Left renal pelvis (tissue), 4 donors: ENCODE data around the gene SPEM1. TPM values are rescaled to one million over a fixed set of nuclear protein-coding genes. Genes with fewer than 3 reads are reported as not detected.
A peak's percentile ranks its signal among the peaks of the same experiment; 100 is the strongest.

Experiments used
- DNase-seq, 4 donors: peaks; one replicate each; pipeline ENCODE4 v3.0.0-alpha.2; 2013; ENCODE audit warnings: low read depth in 4 of 4, low spot score in 3 of 4
- polyA plus RNA-seq, 4 donors: library from polyadenylated mRNA; unstranded; fragments of 120-200 nt; gene quantifications; one replicate each; pipeline ENCODE4 v1.2.1, GENCODE V29; 2013; ENCODE audit not compliant: insufficient read length in 4 of 4

The SPEM1 gene
- polyA plus RNA-seq, 4 donors, result not detected

- no peak for DNase-seq
Observed at GRCh38 chr17:7439462-7440112, 19.5 kb downstream of the SPEM1 start, which contains the start of gene FGF11. Gene FGF11 (plus strand): TSS chr17:7439512. CDS start chr17:7439621, 109 bp downstream.

DNA sequence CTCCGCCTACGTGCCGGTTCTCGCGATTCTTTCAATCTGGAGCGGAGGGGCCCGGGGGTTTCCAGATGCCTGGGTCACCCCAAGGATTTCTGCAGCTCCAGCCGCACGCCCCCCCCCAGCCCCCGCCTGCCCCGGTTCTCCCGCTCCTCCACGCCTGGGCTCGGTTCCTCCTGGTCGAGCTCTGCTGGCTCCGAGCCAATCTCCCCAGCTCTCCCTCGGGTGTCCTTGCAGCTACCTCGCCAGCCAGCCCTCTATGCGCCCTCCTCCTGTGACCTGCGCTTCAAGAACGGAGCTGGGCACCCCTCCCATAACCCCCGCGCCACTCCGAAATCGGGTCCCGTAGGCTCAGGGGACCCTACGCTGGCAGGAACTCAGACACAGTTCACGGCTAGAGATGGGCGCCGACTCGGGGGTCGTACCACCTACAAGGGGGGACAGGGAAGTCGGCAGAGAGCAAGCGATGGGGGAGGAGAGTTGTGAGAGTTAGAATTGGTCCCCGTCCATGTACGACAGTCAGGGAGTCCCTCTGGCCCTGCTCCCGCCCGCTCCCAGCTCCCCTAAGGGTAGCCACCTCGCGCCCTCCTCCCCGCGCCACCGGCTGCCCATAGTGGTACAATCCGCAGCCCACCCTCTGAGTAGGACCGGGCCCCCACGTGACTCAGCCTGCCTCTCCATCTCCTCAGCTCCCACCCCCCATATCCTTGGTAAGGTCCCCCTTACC, 20.1 kb downstream of the SPEM1 start:
- peak in 1 of 4 donors; percentile 36 for DNase-seq

- peak in 1 of 4 donors; percentile 14 for DNase-seq
Observed at GRCh38 chr17:7440834-7441195, 20.7 kb downstream of the SPEM1 start.

GRCh38 chr17:7441266-7441665, 21.1 kb downstream of the SPEM1 start:
- DNase-seq, result no peak

DNA sequence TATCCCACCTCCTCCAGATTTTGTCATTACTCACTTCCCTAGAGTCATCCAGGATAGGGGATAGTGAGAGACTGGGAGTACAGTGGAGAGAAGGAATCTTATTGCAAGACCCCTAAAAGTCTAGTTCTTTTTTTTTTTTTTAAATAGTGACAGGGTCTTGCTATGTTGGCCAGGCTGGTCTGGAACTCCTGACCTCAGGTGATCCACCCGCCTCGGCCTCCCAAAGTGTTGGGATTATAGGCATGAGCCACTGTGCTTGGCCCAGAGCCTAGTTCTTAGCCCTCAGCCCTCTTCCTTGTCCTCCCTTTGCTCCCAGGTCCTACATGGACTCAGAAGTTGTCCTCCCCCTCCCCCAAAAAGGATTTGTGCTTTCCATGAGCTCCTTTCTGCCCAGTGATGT, 22.0 kb downstream of the SPEM1 start:
- no peak for DNase-seq

DNA sequence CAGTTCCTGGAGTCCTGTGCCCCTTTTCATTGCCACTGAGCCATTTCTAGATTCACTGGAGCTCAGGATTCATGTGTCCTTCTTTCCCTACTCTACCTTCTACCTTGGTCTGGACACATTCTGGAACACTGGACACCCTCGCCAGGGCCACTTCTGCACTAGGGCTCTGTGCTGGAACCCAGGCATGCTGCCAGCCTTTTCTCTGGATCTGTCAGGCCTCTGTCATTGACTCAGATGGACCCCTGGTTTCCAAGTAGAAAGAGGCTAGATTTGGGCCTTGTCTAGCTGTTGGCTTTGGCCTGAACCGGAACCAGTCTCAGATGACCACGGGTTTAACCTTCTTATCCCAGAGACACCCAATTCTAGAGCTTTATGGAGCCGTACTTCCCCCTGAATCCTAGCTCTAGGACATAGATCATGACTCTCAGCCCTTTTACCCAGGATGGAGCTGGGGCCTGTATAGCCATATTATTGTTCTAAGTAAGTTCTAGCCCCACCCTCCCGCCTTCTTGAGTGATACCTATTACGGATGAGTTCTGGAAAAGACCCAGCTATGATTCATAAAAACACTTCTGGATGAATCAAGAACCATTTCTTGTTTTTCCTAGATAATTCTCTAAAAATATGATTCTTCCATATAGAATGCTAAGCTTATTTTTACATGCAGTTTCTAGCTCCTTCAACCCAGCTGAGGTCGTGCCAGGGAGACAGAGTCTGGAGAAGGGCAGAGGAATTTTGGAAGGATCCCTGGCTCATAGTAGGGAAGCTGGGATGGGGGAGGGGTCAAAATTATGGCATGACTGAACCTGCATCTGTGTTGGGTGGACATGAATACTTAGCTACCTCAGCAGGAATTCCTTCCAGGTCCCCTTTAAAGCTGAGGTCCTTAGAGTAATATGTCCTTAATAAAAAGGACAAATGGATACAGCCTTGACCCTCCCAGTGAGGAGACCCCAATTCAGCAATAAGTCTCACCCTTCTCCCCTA, 23.7 kb downstream of the SPEM1 start:
- no peak for DNase-seq

GRCh38 chr17:7444682-7445618, 24.8 kb downstream of the SPEM1 start, which contains the start of gene CHRNB1:
Gene CHRNB1 (plus strand): TSS chr17:7445061. CDS start chr17:7445128, 67 bp downstream.
- DNase-seq, result no peak

GRCh38 chr17:7445619-7445968, 25.5 kb downstream of the SPEM1 start:
- no peak for DNase-seq

GRCh38 chr17:7448461-7448860, 28.3 kb downstream of the SPEM1 start:
- DNase-seq, result no peak

DNA sequence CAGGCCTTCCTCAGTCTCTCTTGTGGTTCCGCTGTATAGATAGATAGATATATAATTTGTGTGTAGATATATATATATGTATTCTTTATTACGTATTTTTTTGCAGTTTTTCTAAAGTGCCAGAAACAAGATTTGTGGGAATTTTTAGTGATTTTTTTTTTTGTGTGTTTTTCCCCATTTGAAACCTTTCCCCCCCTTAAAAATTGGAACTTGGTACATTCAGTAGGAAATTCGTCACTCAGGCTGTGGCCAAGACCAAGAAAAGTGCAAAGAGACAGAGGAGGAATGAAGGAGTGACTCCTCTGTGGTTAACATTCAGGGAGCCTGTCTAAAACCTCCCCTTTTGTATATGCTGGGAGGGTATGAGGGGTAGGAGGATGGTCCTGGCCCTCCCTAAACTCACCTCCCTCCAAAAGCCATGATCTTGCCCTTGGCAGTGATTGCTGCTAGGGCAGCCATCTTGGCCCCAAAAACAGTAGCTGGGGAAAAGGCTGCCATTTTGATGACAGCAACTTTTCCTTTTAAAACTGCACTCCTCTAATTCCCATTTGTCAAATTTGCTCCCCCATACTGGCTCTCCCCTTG, 39.9 kb downstream of the SPEM1 start:
- DNase-seq, result no peak

DNA sequence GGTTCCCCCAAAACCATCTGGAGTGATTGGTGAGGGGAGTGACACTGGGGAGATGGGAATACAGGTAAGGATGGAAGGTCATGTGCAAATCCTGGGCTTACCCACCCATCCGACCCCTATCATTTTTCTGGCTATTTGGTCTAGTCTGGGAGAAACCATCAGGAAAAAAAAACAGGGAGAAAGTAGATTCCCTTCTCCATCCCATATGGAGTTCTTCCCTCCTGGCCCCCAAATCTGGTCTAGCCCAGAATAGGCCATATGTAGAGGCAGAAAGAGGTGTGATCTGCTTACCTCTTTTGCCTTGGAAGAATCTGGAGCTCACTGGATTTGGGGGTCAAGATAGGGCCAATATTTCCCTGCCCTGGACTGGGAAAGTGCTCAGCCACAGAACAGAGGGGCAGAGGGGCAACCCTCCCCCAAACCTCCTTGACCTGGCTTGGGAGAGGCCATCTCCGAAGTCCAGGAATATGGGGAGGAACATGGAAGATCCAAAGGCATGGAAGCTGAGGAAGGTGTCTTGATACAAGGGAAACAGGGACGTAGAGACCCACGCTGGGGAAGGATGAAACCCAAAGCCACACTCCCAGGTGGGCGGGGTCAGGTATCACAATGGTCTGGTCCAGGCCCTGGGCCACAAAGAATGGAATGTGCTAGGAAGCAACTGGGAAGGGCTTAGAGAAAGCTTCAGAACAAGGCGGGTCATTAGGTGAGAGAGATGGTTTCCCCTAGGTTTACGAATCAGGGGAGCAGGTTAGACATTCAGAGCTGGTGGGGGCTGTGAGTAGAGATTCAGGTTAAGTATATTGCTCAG, 40.9 kb downstream of the SPEM1 start:
- no peak for DNase-seq

GRCh38 chr17:7462474-7463371, 42.6 kb downstream of the SPEM1 start:
- no peak for DNase-seq

DNA sequence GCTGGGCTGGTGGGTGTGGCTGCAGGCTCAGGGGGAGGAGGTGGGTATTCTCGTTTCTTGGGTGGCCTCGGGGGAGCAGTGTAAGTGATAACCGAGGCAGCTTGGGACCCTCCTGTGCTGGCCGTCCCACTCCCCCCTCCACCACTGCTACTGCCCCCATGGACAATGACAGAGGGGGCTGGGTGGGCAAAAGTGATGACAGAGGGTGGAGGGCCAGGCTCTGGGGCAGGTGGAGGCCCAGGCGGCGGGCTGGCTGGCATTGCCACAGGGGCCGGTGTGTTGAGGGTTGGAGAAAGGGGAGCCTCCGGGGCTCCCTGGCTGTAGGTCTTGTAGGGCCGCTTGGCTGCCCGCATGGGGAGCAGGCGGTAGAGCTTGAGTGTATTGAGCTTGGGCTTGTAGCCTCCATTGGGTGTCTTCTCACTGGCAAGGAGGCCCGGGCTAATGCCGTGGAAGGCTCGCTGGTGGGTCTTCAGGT, 43.3 kb downstream of the SPEM1 start:
- DNase-seq, result no peak

DNA sequence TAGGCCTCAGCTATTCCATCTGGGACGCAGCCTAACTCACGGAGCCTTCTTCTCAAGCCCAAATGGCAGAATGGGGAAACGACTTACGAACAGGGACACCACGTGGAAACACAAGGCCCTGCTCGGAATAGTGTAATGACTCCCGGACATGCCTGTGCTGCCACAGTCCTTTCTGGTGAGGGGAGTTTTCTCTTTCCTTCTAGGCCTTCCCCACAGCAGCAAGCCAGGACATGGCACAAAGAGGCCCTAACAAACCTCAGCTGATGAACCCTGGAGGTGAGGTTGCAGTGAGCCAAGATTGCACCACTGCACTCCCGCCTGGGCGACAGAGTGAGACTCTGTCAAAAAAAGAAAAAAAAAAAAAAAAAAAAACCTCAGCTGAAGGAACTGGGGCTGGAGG, 44.0 kb downstream of the SPEM1 start:
- no peak for DNase-seq

DNA sequence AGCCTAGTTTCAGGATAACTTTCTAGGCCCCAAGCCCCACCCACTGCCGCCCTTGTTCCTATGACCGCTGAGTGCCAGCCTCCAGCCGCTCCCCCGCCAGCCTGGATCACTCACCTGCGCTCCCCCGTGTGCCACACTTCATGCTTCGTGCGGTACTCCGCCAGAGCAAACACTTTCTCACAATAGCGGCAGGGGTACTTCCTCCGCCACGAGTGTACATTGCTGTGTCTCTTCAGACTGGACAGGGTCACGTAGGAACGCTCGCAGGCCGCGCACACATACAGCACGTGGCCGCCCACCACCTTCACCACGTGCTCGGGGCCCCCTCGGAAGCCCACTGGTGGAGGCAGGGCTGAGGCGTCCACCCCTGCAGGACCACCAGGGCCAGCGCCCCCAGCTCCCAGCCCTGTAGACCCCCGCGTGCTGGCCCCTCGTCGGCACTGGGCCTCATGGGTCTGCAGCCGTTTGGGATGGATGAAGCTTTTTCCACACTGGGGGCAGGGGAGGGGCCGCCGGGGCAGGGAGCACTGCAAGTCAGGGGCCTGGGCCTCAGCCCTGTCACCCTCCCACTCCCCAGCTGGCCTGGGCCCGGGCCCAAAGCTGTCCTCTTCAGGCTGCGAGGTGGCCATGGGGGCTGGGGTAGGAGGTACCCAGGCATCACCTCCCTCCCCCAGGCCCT, 45.6 kb downstream of the SPEM1 start:
- DNase-seq, result no peak

DNA sequence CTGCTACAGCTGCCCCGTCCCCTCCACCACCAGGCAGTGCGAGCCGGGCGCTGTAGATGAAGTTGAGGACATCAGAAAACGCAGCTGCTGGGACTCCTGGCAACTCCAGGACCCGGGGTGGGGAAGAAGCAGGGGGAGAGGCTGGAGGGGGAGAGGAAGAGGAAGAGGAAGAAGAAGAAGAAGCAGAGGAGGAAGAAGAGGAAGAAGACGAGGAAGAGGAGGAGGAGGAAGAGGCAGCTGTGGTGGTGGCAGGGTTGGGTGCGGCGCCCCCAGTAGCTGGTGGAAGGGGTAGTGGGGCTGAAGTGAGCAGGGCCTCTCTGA, 46.2 kb downstream of the SPEM1 start:
- DNase-seq, result no peak

DNA sequence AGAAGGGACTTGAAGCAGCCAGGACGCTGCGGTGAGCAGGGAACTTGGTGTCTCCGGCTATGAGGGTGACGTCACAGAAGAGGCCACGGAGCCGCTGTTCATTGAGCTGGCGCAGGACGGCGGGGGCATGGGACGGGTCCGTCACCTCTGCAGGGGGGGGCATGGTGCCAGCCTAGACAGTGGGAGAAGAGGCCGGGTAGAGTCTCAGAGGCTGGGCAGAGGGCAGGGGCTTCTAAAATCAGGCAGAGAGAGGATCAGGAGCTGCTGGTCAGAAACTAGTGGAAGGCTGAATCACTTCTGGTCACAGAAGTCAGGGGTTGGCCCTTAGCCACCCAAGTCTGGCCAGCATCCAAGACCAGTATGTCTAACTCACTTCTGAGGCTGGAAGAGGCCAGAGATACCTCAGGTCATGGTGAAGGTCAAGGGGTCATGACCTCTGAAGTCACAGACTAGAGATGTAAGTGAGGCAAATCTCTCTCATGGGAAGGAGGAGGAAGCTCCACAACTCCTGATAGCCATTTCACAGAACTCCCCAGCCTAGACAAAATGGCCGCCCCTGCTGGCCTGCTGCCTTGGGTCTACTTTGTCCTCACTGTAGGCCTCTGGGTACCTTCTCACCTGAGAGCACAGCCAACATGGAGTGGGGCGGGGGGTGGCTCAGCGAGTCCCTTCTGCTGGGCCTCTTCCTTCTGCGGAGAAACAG, 46.7 kb downstream of the SPEM1 start:
- DNase-seq, result no peak
